Hepatocyte (in vitro differentiated cells): ENCODE measurements around the gene SERINC5. TPM values are rescaled to one million over a fixed set of nuclear protein-coding genes. Genes with fewer than 3 reads are reported as not detected.

Experiments
- DNase-seq: peaks from one replicate; pipeline ENCODE4 v3.0.0-alpha.2; 2016; ENCODE audit warnings: low spot score
- H2AFZ ChIP-seq: fragments of 200-600 bp; sonication (generic); 2 replicates; pipeline ENCODE4 v1.6.0; 2016; ENCODE audit warnings: antibody characterized with exemption, mild to moderate bottlenecking
- H3K27ac ChIP-seq: fragments of 200-600 bp; sonication (generic); 2 replicates; pipeline ENCODE4 v1.5.1; 2016; ENCODE audit warnings: mild to moderate bottlenecking
- H3K27me3 ChIP-seq: fragments of 200-600 bp; sonication (generic); 2 replicates; pipeline ENCODE4 v1.6.1; 2016
- H3K36me3 ChIP-seq: fragments of 200-600 bp; sonication (generic); replicated peaks from 2 replicates; pipeline ENCODE4 v1.5.1; 2016; ENCODE audit warnings: low read depth; ENCODE audit not compliant: insufficient read depth
- H3K4me1 ChIP-seq: fragments of 200-600 bp; sonication (generic); 2 replicates; pipeline ENCODE4 v1.5.1; 2016; ENCODE audit warnings: mild to moderate bottlenecking, moderate library complexity; ENCODE audit not compliant: insufficient read depth
- H3K4me2 ChIP-seq: fragments of 200-600 bp; sonication (generic); 2 replicates; pipeline ENCODE4 v1.6.0; 2016
- H3K4me3 ChIP-seq: fragments of 200-600 bp; sonication (generic); 2 replicates; pipeline ENCODE4 v1.5.1; 2016; ENCODE audit warnings: mild to moderate bottlenecking
- H3K79me2 ChIP-seq: fragments of 200-600 bp; sonication (generic); 2 replicates; pipeline ENCODE4 v1.6.0; 2017; ENCODE audit warnings: mild to moderate bottlenecking
- H3K9me2 ChIP-seq: fragments of 200-600 bp; sonication (generic); replicated peaks from 2 replicates; pipeline ENCODE4 v1.6.0; 2017; ENCODE audit warnings: mild to moderate bottlenecking; ENCODE audit not compliant: insufficient read depth
- H3K9me3 ChIP-seq: fragments of 200-600 bp; sonication (generic); 2 replicates; pipeline ENCODE4 v1.5.1; 2016; ENCODE audit warnings: low read depth, mild to moderate bottlenecking
- H4K20me1 ChIP-seq: fragments of 200-600 bp; sonication (generic); 2 replicates; pipeline ENCODE4 v1.6.0; 2016; ENCODE audit warnings: mild to moderate bottlenecking; ENCODE audit not compliant: insufficient read depth, poor library complexity, severe bottlenecking
- CTCF ChIP-seq: fragments of 200-600 bp; sonication (generic); IDR thresholded peaks from 2 replicates; pipeline ENCODE4 v1.5.1; 2016; ENCODE audit warnings: antibody characterized with exemption, mild to moderate bottlenecking; ENCODE audit not compliant: poor library complexity
- EZH2 ChIP-seq: fragments of 200-600 bp; sonication (generic); IDR thresholded peaks from 2 replicates; pipeline ENCODE4 v1.6.1; 2016; ENCODE audit warnings: antibody characterized with exemption, mild to moderate bottlenecking, borderline replicate concordance
- EZH2phosphoT487 ChIP-seq: fragments of 200-600 bp; sonication (generic); IDR thresholded peaks from one replicate; pipeline ENCODE4 v1.6.1; 2018; ENCODE audit warnings: antibody characterized with exemption, mild to moderate bottlenecking, low read depth, moderate library complexity; ENCODE audit not compliant: unreplicated experiment, severe bottlenecking
- WGBS: methylation state at CpG from one replicate; pipeline ENCODE4 v1.1.6; 2016; ENCODE audit warnings: low lambda C conversion rate; ENCODE audit errors: missing lambda C conversion rate; 5-methylcytosine and 5-hydroxymethylcytosine counted together
- polyA plus RNA-seq: library from polyadenylated mRNA; unstranded; fragments of >200 nt; fragmentation: Nextera tagmentation; extraction: Ambion mirVana; gene quantifications from 2 replicates; pipeline ENCODE4 v1.2.1, GENCODE V29; 2016
- total RNA-seq: library from RNA; depleted of rRNA; stranded (reverse); fragments of >200 nt; gene quantifications from 2 replicates; pipeline ENCODE4 v1.2.3, GENCODE V29; 2014

SERINC5 gene
- total and polyA plus RNA-seq, 2 experiments from 2014 or later, result 19.3 to 70.2 TPM

- DNase-seq, result no peak
- Histone ChIP-seq H3K4me1 (peaks cover 12% of the 10 kb centered on the region), H3K79me2 (peaks cover 4% of the 10 kb centered on the region), H4K20me1 (no peaks in the 10 kb centered on the region), H3K4me2 (no peak overlapping the region), H3K36me3 (no peaks in the 10 kb centered on the region), H3K9me3 (no peaks in the 10 kb centered on the region), H3K27me3 (no peaks in the 10 kb centered on the region), H2AFZ (no peak overlapping the region), H3K4me3 (no peak overlapping the region), H3K9me2 (no peaks in the 10 kb centered on the region), H3K27ac (peak overlapping the region; percentile 10)
- WGBS, result 24% methylated on average over 2 of the region's 2 CpGs
- TF ChIP-seq EZH2phosphoT487 (no peak), CTCF (no peak), EZH2 (no peak)
Measured at GRCh38 chr5:80170117-80170535, 85.7 kb downstream of the SERINC5 start.

- Histone ChIP-seq H2AFZ (no peak overlapping the region), H3K4me2 (no peak overlapping the region), H3K4me1 (peaks cover 15% of the 10 kb centered on the region), H3K9me3 (no peaks in the 10 kb centered on the region), H4K20me1 (no peaks in the 10 kb centered on the region), H3K27me3 (no peaks in the 10 kb centered on the region), H3K79me2 (peaks cover 4% of the 10 kb centered on the region), H3K36me3 (no peaks in the 10 kb centered on the region), H3K9me2 (no peaks in the 10 kb centered on the region), H3K27ac (no peak overlapping the region), H3K4me3 (no peak overlapping the region)
- TF ChIP-seq CTCF, result no peak
- no peak for TF ChIP-seq EZH2
- no peak for TF ChIP-seq EZH2phosphoT487
- DNase-seq, result no peak
- 94% methylated on average over 8 of the region's 8 CpGs for WGBS
Measured at GRCh38 chr5:80168388-80169028, 87.3 kb downstream of the SERINC5 start.

- Histone ChIP-seq H3K9me2 (no peaks in the 10 kb centered on the region), H3K27me3 (no peaks in the 10 kb centered on the region), H3K4me1 (peaks cover 15% of the 10 kb centered on the region), H2AFZ (no peak overlapping the region), H3K79me2 (no peaks in the 10 kb centered on the region), H4K20me1 (no peaks in the 10 kb centered on the region), H3K4me3 (no peak overlapping the region), H3K9me3 (no peaks in the 10 kb centered on the region), H3K4me2 (peak overlapping the region; percentile 21), H3K27ac (peak overlapping the region; percentile 62), H3K36me3 (no peaks in the 10 kb centered on the region)
- peak; percentile 30 for DNase-seq
- 20% methylated on average over 3 of the region's 3 CpGs for WGBS
- TF ChIP-seq EZH2, result no peak
Measured at GRCh38 chr5:80165452-80165851, 90.4 kb downstream of the SERINC5 start.

- Histone ChIP-seq H3K4me2 (no peak overlapping the region), H3K9me3 (no peaks in the 10 kb centered on the region), H3K36me3 (no peaks in the 10 kb centered on the region), H3K79me2 (no peaks in the 10 kb centered on the region), H3K4me1 (peaks cover 31% of the 10 kb centered on the region), H3K4me3 (no peak overlapping the region), H3K9me2 (no peaks in the 10 kb centered on the region), H3K27ac (no peak overlapping the region), H2AFZ (no peak overlapping the region), H4K20me1 (no peaks in the 10 kb centered on the region), H3K27me3 (no peaks in the 10 kb centered on the region)
- 87% methylated on average over 1 of the region's 1 CpG for WGBS
- DNase-seq, result no peak
- TF ChIP-seq CTCF, result no peak
- no peak for TF ChIP-seq EZH2
Measured at GRCh38 chr5:80161165-80161564, 94.7 kb downstream of the SERINC5 start.
